ENCODE data around the gene SCAF1. TPM values are rescaled to one million over a fixed set of nuclear protein-coding genes. Genes with fewer than 3 reads are reported as not detected.
A peak's percentile ranks its signal among the peaks of the same experiment; 100 is the strongest.

Gene SCAF1
- total RNA-seq, 1 donor from 2014 or later: 51.0 TPM

- DNase-seq (ENCODE audit: low read depth): no peak
- TF ChIP-seq, protein P1, sequence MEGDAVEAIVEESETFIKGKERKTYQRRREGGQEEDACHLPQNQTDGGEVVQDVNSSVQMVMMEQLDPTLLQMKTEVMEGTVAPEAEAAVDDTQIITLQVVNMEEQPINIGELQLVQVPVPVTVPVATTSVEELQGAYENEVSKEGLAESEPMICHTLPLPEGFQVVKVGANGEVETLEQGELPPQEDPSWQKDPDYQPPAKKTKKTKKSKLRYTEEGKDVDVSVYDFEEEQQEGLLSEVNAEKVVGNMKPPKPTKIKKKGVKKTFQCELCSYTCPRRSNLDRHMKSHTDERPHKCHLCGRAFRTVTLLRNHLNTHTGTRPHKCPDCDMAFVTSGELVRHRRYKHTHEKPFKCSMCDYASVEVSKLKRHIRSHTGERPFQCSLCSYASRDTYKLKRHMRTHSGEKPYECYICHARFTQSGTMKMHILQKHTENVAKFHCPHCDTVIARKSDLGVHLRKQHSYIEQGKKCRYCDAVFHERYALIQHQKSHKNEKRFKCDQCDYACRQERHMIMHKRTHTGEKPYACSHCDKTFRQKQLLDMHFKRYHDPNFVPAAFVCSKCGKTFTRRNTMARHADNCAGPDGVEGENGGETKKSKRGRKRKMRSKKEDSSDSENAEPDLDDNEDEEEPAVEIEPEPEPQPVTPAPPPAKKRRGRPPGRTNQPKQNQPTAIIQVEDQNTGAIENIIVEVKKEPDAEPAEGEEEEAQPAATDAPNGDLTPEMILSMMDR (conservative IDR thresholded peaks at IDR 0.05; ENCODE audit: low read depth, low read length): no peak
- H3K4me3 ChIP-seq (ENCODE audit: low read depth, low read length): peak within 1 kb of the TSS; percentile 100
Observed at GRCh38 chr19:49677231-49677900, 35.4 kb downstream of the SCAF1 start, which contains the start of gene PRMT1. Gene PRMT1, plus strand, starts transcription at chr19:49677271. Its CDS starts 10 bp downstream, at chr19:49677281.

- DNase-seq (ENCODE audit: low read depth): peak; percentile 37
- peak overlapping the region; percentile 100 for H3K4me3 ChIP-seq (ENCODE audit: low read depth, low read length)
- TF ChIP-seq, protein P1 (conservative IDR thresholded peaks at IDR 0.05; ENCODE audit: low read depth, low read length): peak; percentile 69
Observed at GRCh38 chr19:49677901-49678674, 36.1 kb downstream of the SCAF1 start.

- no peak for DNase-seq (ENCODE audit: low read depth)
- TF ChIP-seq, protein P1 (conservative IDR thresholded peaks at IDR 0.05; ENCODE audit: low read depth, low read length): no peak
- H3K4me3 ChIP-seq (ENCODE audit: low read depth, low read length): no peak overlapping the region
Observed at GRCh38 chr19:49678985-49679770, 37.2 kb downstream of the SCAF1 start.

- DNase-seq (ENCODE audit: low read depth): no peak
- TF ChIP-seq, protein P1 (conservative IDR thresholded peaks at IDR 0.05; ENCODE audit: low read depth, low read length): no peak
- no peak overlapping the region for H3K4me3 ChIP-seq (ENCODE audit: low read depth, low read length)
Observed at GRCh38 chr19:49679771-49680413, 37.9 kb downstream of the SCAF1 start.

GRCh38 chr19:49680421-49681351 is 38.7 kb downstream of the SCAF1 start:
- H3K4me3 ChIP-seq (ENCODE audit: low read depth, low read length): no peak overlapping the region
- DNase-seq (ENCODE audit: low read depth): no peak
- TF ChIP-seq, protein P1 (conservative IDR thresholded peaks at IDR 0.05; ENCODE audit: low read depth, low read length): peak; percentile 94
